SK-N-SH treated with all-trans-retinoic acid at 6 μM for 48 hours (cell line): ENCODE results near the gene ASIC3.

Experiments
- ATAC-seq: fragments of 200-7000 bp; cut with Tn5 transposase; 3 replicates; pipeline ENCODE4 v1.9.1; 2020; ENCODE audit warnings: mild to moderate bottlenecking, moderate library complexity
- BACH2 ChIP-seq: fragments of 250-450 bp; sonication (Bioruptor Pico); IDR thresholded peaks from 2 replicates; pipeline ENCODE4 v1.9.0; 2021; ENCODE audit warnings: mild to moderate bottlenecking, borderline replicate concordance
- CSDC2 ChIP-seq: fragments of 250-450 bp; sonication (Bioruptor Pico); IDR thresholded peaks from 2 replicates; pipeline ENCODE4 v1.5.0; 2020; ENCODE audit warnings: mild to moderate bottlenecking, moderate library complexity
- ESRRG ChIP-seq: fragments of 250-450 bp; sonication (Bioruptor Pico); IDR thresholded peaks from 2 replicates; pipeline ENCODE4 v1.6.1; 2021; ENCODE audit warnings: mild to moderate bottlenecking
- GLIS3 ChIP-seq: fragments of 250-450 bp; sonication (Bioruptor Pico); IDR thresholded peaks from 2 replicates; pipeline ENCODE4 v1.5.0; 2020; ENCODE audit warnings: mild to moderate bottlenecking, moderate library complexity
- OSR1 ChIP-seq: fragments of 250-450 bp; sonication (Bioruptor Pico); IDR thresholded peaks from 2 replicates; pipeline ENCODE4 v1.8.0; 2022; ENCODE audit warnings: moderate library complexity, mild to moderate bottlenecking, inconsistent platforms
- PPARA ChIP-seq: fragments of 250-450 bp; sonication (Bioruptor Pico); IDR thresholded peaks from 2 replicates; pipeline ENCODE4 v1.5.0; 2020; ENCODE audit warnings: mild to moderate bottlenecking, borderline replicate concordance
- RARB ChIP-seq: fragments of 250-450 bp; sonication (Bioruptor Pico); IDR thresholded peaks from 2 replicates; pipeline ENCODE4 v1.8.0; 2021; ENCODE audit warnings: mild to moderate bottlenecking, moderate library complexity
- SNAI2 ChIP-seq: fragments of 250-450 bp; sonication (Bioruptor Pico); IDR thresholded peaks from 2 replicates; pipeline ENCODE4 v1.5.0; 2020; ENCODE audit warnings: mild to moderate bottlenecking, moderate library complexity
- TCF4 ChIP-seq: fragments of 250-450 bp; sonication (Bioruptor Pico); IDR thresholded peaks from 2 replicates; pipeline ENCODE4 v1.8.0; 2021; ENCODE audit warnings: mild to moderate bottlenecking, moderate library complexity, borderline replicate concordance
- TOX ChIP-seq: fragments of 250-450 bp; sonication (Bioruptor Pico); IDR thresholded peaks from 2 replicates; pipeline ENCODE4 v1.8.0; 2021; ENCODE audit warnings: mild to moderate bottlenecking, moderate library complexity, borderline replicate concordance
- ZC3H10 ChIP-seq: fragments of 250-450 bp; sonication (Bioruptor Pico); IDR thresholded peaks from 2 replicates; pipeline ENCODE4 v1.5.1; 2021; ENCODE audit warnings: mild to moderate bottlenecking, moderate library complexity
- ZFP30 ChIP-seq: fragments of 450-650 bp; formaldehyde crosslinking; IDR thresholded peaks from 2 replicates; pipeline ENCODE4 v1.5.0; 2022; ENCODE audit warnings: mild to moderate bottlenecking, moderate library complexity
- ZNF565 ChIP-seq: fragments of 450-650 bp; formaldehyde crosslinking; conservative IDR thresholded peaks from 2 replicates; pipeline ENCODE4 v1.5.0; 2020; ENCODE audit warnings: low read depth, mild to moderate bottlenecking, moderate library complexity
- ZNF70 ChIP-seq: fragments of 450-650 bp; formaldehyde crosslinking; IDR thresholded peaks from 2 replicates; pipeline ENCODE4 v1.5.0; 2020; ENCODE audit warnings: mild to moderate bottlenecking, moderate library complexity
- ZNF8 ChIP-seq: fragments of 450-650 bp; formaldehyde crosslinking; IDR thresholded peaks from 2 replicates; pipeline ENCODE4 v1.5.0; 2020; ENCODE audit warnings: mild to moderate bottlenecking, moderate library complexity
- TF ChIP-seq, protein P1 (sequence below): fragments of 250-450 bp; sonication (Bioruptor Pico); IDR thresholded peaks from 2 replicates; pipeline ENCODE4 v1.8.0; 2020; ENCODE audit warnings: mild to moderate bottlenecking, moderate library complexity, borderline replicate concordance
- TF ChIP-seq, protein P2 (sequence below): fragments of 250-450 bp; sonication (Bioruptor Pico); IDR thresholded peaks from 2 replicates; pipeline ENCODE4 v1.5.1; 2020; ENCODE audit warnings: low read depth, mild to moderate bottlenecking, moderate library complexity
- TF ChIP-seq, protein P3 (sequence below): fragments of 250-450 bp; sonication (Bioruptor Pico); IDR thresholded peaks from 2 replicates; pipeline ENCODE4 v1.5.0; 2020; ENCODE audit warnings: mild to moderate bottlenecking, moderate library complexity
- TF ChIP-seq, protein P4 (sequence below): fragments of 250-450 bp; sonication (Bioruptor Pico); IDR thresholded peaks from 2 replicates; pipeline ENCODE4 v1.8.0; 2021; ENCODE audit warnings: low read depth, mild to moderate bottlenecking, moderate library complexity, borderline replicate concordance

Gene ASIC3

DNA sequence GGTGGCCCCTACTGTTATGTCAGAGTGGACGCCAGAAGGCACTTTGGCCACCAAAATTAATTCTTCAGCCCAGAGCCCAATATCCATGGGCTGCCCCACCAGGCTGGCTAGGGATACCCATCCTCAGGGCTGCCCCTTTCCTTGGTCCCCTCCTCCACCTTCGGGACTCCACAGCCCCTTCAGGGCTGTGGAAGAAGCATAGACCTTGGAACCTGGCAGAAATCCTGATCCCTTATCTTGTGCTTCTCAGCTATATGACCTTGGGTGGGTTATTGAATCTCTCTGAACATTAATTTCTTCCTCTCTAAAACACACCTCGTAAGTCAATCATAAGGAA lies 35.5 kb downstream of the ASIC3 start (continued):
- TF ChIP-seq ZC3H10 (CRISPR knock-in tag) (no peak), ZNF565 (no peak), PPARA (CRISPR knock-in tag) (no peak), BACH2 (CRISPR knock-in tag) (no peak), ZNF8 (CRISPR knock-in tag) (no peak), CSDC2 (CRISPR knock-in tag) (no peak), GLIS3 (CRISPR knock-in tag) (no peak)

DNA sequence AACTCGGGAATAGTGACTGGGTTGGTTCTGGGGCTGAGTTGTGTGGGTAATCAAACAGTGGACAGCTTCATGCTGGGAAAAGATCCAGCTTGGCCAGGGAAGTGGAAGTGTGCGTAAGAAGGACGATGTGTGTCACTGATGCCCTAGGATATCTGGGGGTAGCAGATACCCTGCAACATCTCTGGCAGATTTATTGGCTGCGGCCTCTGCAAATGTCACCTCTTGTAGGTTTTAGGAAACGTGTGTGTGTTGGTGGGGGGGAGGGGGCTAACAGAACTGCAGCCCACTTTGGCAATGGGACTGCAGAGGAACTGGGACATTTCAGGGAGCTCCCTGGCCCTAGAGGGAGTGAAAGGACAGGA lies 37.0 kb downstream of the ASIC3 start:
- TF ChIP-seq PPARA (CRISPR knock-in tag) (no peak), OSR1 (CRISPR knock-in tag) (no peak), ZNF70 (CRISPR knock-in tag) (no peak), ESRRG (CRISPR knock-in tag) (no peak), ZNF565 (no peak), SNAI2 (CRISPR knock-in tag) (no peak), TCF4 (CRISPR knock-in tag) (no peak), TOX (no peak), CSDC2 (CRISPR knock-in tag) (no peak), ZFP30 (CRISPR knock-in tag) (no peak), ZNF8 (CRISPR knock-in tag) (no peak)
- TF ChIP-seq, protein P1, sequence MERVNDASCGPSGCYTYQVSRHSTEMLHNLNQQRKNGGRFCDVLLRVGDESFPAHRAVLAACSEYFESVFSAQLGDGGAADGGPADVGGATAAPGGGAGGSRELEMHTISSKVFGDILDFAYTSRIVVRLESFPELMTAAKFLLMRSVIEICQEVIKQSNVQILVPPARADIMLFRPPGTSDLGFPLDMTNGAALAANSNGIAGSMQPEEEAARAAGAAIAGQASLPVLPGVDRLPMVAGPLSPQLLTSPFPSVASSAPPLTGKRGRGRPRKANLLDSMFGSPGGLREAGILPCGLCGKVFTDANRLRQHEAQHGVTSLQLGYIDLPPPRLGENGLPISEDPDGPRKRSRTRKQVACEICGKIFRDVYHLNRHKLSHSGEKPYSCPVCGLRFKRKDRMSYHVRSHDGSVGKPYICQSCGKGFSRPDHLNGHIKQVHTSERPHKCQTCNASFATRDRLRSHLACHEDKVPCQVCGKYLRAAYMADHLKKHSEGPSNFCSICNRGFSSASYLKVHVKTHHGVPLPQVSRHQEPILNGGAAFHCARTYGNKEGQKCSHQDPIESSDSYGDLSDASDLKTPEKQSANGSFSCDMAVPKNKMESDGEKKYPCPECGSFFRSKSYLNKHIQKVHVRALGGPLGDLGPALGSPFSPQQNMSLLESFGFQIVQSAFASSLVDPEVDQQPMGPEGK (CRISPR knock-in tag) = no peak
- TF ChIP-seq, protein P2, sequence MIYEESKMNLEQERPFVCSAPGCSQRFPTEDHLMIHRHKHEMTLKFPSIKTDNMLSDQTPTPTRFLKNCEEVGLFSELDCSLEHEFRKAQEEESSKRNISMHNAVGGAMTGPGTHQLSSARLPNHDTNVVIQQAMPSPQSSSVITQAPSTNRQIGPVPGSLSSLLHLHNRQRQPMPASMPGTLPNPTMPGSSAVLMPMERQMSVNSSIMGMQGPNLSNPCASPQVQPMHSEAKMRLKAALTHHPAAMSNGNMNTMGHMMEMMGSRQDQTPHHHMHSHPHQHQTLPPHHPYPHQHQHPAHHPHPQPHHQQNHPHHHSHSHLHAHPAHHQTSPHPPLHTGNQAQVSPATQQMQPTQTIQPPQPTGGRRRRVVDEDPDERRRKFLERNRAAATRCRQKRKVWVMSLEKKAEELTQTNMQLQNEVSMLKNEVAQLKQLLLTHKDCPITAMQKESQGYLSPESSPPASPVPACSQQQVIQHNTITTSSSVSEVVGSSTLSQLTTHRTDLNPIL (CRISPR knock-in tag) = no peak
- ATAC-seq = no peak

DNA sequence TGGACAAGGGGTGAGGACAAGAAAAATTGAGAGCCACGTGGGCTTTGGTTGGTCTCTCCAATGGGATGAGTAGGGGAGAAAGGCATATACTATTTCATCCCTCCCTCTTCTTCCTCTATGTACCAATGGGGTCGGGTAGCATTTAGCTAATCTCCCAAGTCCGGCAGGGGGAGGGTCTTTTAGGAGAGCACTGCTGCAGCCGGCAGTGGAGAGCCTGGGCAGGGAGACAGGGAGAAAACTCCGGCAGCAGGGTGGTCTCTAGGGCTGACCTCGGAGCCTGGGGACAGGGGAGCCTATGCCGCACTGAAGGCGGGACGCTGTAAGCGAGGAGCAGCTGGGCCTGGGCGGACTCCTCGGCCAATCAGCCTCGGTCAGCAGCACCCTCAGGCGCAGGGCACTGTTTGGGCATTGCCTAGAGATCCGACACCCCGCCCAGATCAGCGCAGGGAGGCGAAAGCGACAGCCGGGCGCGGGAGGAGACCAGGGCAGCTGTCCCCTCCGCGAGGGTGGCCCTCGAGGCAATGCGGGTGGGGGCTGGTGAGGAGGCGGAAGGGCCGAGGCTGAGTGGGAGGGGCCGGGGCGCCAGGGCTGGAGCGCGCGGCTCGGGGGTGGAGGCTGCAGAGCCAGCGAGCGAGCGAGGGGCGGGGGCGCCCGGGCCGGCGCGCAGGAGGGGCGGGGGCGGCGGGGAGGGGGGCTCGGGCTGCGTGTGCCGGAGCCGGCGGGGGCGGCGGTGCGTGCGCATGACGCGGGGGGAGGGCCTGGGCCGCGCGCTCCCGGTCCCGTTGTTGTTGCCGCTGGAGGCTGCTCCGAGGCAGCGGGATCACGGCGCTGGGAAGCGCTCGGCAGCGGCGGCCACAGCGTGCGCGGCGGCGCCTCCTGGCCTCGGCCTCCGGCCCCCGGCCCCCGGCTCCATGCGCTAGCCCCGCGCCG lies 37.6 kb downstream of the ASIC3 start, which contains the start of gene AGAP3:
TSS of gene AGAP3 (plus strand) at position 785 of the 930 bp plus-strand sequence. CDS start 267 bp downstream, outside the sequence.
- ATAC-seq = peak; percentile 71
- TF ChIP-seq PPARA (CRISPR knock-in tag) = no peak
- TF ChIP-seq, protein P2 (CRISPR knock-in tag) = no peak
- TF ChIP-seq RARB (CRISPR knock-in tag) = no peak
- TF ChIP-seq BACH2 (CRISPR knock-in tag) = no peak
- no peak for TF ChIP-seq OSR1 (CRISPR knock-in tag)
- TF ChIP-seq, protein P3, sequence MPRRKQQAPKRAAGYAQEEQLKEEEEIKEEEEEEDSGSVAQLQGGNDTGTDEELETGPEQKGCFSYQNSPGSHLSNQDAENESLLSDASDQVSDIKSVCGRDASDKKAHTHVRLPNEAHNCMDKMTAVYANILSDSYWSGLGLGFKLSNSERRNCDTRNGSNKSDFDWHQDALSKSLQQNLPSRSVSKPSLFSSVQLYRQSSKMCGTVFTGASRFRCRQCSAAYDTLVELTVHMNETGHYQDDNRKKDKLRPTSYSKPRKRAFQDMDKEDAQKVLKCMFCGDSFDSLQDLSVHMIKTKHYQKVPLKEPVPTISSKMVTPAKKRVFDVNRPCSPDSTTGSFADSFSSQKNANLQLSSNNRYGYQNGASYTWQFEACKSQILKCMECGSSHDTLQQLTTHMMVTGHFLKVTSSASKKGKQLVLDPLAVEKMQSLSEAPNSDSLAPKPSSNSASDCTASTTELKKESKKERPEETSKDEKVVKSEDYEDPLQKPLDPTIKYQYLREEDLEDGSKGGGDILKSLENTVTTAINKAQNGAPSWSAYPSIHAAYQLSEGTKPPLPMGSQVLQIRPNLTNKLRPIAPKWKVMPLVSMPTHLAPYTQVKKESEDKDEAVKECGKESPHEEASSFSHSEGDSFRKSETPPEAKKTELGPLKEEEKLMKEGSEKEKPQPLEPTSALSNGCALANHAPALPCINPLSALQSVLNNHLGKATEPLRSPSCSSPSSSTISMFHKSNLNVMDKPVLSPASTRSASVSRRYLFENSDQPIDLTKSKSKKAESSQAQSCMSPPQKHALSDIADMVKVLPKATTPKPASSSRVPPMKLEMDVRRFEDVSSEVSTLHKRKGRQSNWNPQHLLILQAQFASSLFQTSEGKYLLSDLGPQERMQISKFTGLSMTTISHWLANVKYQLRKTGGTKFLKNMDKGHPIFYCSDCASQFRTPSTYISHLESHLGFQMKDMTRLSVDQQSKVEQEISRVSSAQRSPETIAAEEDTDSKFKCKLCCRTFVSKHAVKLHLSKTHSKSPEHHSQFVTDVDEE (CRISPR knock-in tag) = 0 out of 2 replicates have a peak, but pooled peaks have one; percentile 16
- TF ChIP-seq, protein P4, sequence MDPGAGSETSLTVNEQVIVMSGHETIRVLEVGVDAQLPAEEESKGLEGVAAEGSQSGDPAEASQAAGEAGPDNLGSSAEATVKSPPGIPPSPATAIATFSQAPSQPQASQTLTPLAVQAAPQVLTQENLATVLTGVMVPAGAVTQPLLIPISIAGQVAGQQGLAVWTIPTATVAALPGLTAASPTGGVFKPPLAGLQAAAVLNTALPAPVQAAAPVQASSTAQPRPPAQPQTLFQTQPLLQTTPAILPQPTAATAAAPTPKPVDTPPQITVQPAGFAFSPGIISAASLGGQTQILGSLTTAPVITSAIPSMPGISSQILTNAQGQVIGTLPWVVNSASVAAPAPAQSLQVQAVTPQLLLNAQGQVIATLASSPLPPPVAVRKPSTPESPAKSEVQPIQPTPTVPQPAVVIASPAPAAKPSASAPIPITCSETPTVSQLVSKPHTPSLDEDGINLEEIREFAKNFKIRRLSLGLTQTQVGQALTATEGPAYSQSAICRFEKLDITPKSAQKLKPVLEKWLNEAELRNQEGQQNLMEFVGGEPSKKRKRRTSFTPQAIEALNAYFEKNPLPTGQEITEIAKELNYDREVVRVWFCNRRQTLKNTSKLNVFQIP (CRISPR knock-in tag) = no peak
- TF ChIP-seq, protein P1 (CRISPR knock-in tag) = no peak
- TF ChIP-seq ZNF70 (CRISPR knock-in tag) = no peak
